GM19438 (cell line): ENCODE data around the gene EFNA4.
A peak's percentile ranks its signal among the peaks of the same experiment; 100 is the strongest.

ENCODE experiments used
- ATAC-seq: cut with Tn5 transposase; IDR thresholded peaks from one replicate; pipeline ENCODE4 v1.9.1; 2021; ENCODE audit warnings: low read depth; ENCODE audit not compliant: unreplicated experiment

The EFNA4 gene

DNA sequence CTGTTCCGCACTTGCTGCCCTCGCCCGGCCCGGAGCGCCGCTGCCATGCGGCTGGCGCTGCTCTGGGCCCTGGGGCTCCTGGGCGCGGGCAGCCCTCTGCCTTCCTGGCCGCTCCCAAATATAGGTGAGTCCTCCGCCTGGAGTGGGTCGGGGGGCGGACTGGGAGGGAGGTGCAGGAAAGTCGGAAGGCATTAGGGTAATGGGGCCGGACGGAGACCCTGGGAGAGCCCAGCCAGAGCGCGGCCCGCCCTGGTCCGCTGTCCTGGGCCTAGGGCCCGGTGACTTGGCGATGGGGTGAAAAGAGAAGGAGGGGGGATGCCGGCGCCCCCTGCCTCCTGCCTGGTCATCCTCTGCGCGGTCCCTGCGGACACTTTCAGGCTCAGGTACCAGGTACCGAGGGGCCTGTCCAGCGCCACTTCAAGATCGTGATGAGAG is 12.2 kb upstream of the EFNA4 start:
- peak; percentile 7 for ATAC-seq

DNA sequence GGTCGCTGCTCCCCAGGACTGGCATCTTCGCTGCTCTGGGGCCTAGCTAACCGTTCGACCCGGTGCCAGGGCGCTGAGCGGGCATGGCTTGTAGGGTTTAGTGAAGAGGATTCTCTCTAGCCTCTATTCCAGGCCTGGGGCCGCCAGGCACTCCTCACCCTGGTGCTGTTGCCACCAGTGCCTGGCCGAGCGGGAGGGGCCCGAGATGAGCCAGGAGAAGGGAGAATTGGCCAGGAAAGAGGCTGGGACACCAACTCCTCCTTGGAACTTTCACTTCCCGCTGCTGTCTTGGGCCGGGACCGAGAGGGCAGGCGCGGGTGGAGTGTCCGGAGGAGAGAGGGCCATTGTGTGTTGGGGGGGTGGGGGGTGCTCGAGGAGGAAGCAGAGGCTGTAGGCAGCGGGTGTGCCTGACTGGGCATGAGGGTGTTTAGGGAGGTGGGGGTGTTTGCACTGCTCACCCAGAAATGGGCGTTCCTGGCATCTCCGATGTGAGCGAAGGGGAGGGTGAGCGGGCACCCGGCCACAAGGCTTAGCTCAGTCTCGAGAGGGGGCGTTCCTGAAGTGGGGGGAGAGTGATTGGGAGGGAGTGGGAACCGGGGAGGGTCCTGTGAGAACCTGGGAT is 11.7 kb upstream of the EFNA4 start:
- peak; percentile 10 for ATAC-seq

GRCh38 chr1:155052439-155053395 is 10.8 kb upstream of the EFNA4 start:
- no peak for ATAC-seq

- ATAC-seq = no peak
These were observed 9.9 kb upstream of the EFNA4 start for GRCh38 chr1:155053531-155054105.

DNA sequence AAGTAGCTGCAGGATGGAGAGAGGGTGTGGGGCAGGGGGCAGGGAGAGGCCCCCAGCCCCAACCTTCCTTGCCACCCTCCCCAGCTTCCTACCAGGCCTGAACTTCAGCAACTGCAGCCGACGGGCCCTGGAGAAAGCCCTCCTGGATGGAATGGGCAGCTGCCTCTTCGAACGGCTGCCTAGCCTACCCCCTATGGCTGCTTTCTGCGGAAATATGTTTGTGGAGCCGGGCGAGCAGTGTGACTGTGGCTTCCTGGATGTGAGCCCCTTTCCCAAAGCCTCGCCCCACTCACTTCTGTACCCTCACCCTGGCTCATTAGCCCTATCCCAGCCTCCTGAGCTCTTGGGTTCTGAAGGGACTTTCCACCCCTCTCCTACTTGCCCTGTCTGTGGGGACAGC is 6.4 kb upstream of the EFNA4 start:
- no peak for ATAC-seq

DNA sequence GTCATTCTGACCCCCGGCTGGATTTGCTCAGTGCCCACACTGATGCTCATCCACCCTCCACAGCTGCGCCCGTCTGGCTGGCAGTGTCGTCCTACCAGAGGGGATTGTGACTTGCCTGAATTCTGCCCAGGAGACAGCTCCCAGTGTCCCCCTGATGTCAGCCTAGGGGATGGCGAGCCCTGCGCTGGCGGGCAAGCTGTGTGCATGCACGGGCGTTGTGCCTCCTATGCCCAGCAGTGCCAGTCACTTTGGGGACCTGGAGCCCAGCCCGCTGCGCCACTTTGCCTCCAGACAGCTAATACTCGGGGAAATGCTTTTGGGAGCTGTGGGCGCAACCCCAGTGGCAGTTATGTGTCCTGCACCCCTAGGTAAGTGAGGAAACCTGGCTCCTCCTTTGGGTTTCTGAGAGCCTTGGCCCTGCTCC is 5.7 kb upstream of the EFNA4 start:
- no peak for ATAC-seq

- ATAC-seq = no peak
These were observed 2.8 kb upstream of the EFNA4 start for GRCh38 chr1:155060736-155061135.

GRCh38 chr1:155061381-155062150 is 2.0 kb upstream of the EFNA4 start:
- peak; percentile 44 for ATAC-seq

- ATAC-seq = no peak
These were observed 1.3 kb upstream of the EFNA4 start for GRCh38 chr1:155062151-155062686.

DNA sequence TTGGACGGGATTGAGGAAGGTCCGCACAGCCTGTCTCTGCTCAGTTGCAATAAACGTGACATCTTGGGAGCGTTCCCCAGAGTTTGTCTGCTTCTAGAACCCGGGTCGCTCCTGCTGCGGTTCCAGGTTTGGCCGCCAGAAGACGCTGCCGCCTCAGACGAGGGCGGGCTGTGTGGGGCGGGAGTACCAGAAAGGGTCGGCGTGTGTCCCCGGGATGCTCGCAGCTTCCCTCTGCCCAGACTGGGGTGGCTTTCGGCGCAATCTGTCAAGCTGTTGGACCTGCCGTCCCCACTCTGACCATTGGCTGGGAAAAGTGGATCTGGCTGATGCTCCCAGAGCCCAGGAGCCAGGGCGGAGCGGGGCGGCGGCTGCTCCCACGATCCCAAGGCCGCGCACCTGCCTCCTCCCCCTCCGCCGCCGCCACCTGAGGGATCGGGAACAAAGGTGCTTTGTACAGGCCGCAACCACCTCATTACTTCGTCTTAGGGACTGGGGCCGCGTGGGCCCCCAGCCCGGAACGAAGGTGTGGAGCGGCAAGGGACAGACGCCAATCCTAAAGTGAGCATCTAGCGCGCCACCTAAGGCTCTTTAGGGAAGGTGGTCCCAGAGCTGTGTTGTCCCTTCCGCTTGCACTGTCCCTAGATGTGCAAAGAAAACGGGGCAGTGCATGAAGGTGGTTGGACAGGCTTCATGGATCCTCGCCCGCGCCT is 683 bp upstream of the EFNA4 start:
- ATAC-seq = no peak

DNA sequence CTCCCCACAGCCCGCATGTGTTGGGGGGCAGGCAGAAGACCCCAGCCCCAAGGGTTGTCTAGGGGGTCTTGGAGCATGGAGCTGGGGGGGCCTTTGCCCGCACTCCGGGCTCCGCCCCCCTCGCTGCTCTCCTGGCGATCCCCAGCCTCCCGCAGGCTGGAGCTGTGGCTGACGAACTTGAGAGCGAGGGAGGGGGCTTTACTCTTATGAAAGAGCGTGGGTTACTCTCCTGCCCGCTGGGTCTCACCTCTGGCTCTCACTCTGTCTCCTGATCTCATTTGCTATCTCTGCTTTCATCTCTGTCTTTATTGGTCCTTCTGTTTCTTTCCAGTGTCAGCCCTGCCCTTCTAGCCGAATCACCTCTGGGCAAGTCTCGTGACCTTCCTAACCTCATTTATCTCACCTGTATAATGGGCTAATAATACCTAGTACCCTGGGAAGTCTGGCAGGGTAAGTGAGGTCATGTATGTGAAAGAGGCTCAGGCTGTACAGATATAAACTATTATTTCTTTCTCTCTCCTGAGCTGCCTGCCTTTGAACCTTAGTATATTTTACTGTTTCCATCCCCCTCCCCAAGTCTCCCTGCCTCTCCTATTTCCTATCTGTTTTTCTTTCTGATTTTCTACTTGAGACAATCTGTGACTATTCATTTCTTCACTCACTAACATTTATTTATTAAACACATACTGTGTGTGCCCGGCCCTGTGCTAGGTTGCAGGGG is 731 bp downstream of the EFNA4 start:
- no peak for ATAC-seq

DNA sequence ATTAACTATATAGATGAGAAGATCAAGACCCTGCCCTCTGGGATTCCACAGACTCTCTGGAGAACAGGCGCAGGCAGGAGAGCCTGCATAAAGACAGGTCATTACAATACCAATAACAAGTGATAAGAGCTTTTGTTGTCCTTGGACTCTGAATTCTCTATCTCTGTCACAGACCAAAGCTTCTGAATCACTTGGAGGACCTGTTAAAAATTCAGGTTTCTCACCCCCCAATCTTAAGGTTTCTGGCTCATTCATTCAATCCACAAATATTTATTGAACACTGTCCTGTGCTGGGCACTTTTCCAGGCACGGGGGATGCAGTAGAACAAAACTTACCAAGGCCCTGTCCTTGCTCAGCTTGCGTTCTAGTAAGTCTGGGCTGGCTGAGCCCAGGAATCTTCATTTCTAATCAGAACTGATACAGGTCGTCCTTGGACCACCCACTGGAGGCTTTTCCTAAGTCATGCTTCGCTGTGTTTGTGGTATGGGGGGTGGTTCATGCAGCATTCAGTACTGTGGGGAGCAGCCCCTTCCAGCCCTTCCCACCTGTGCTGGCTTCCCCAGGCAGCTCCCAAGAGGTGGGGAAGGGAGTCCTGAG is 1.4 kb downstream of the EFNA4 start:
- no peak for ATAC-seq

DNA sequence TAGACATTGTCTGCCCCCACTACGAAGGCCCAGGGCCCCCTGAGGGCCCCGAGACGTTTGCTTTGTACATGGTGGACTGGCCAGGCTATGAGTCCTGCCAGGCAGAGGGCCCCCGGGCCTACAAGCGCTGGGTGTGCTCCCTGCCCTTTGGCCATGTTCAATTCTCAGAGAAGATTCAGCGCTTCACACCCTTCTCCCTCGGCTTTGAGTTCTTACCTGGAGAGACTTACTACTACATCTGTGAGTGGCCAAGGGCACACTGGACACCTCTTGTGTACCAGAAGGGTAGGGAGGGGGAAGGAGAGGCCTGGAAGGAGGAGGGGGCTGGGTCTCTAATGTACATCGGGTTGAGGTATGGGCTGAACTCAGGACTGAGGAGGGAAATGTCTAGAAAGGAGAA is 3.2 kb downstream of the EFNA4 start:
- no peak for ATAC-seq

- no peak for ATAC-seq
These were observed 5.1 kb downstream of the EFNA4 start for GRCh38 chr1:155068599-155068998.

- no peak for ATAC-seq
These were observed 6.1 kb downstream of the EFNA4 start for GRCh38 chr1:155069551-155070157.

DNA sequence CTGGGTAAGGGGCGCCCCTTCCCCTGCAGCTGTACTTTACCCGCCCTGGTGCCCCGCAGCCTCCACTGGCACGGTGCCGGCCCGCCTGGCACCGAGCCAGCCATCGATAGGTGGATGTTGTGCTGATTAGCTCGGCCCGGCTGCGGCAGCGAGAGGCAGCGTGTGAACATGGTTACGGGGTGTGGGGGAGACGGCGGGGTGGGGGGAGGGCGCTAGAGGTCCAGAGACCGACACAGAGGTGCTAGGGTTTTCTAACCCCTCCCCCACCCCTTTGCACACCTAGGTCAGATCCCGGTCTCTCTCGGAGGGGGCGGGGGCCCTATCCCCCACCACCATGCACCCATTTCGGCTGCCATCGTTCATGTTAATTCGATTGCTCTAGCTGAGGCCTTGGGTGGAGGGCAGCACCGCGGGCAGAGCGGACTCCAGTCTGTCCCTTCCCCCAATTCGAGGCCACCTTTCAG is 6.7 kb downstream of the EFNA4 start:
- ATAC-seq = no peak

GRCh38 chr1:155070721-155071569 is 7.4 kb downstream of the EFNA4 start:
- peak; percentile 80 for ATAC-seq
